ENCODE data around the gene NUDT7.

Gene NUDT7

DNA sequence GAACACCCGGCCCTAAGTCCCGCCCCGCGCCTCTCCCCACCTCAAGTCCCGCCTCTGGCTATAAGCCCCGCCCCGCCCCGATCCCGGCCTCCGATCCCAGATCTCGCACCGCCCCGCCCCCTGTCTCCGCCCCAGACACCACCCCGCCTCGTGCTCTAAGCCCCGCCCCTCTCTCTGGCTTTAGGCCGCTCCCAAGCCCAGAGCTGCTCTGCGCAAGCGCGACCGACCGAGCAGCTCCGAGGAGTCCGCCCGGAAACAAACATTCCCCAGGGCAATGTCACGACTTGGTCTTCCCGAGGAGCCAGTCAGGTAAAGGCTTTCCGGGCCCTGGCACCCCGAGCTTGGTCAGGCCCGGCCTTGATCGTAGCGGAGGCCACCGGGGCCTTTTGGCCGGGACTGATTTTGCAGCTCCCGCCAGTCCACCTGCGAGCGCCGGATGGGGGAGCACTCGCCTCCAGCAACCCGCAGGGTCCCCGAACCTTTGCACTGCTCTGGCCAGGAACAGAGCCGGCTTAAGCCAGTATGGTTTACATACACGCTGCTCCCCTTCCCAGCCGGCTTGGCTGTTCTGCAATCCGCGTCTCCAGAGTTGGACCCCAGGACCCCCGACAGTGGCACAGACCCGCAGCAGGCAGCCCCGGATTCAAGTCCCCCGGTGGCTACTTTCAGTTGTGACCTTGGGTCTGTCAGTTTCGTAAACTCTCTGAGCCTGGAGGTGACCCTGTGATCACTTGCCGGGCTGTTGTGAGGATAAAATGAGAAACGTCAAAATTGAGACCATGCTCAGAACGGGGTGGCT lies at the start of gene NUDT7:
Gene NUDT7, plus strand, starts transcription at position 206 of the 799 bp plus-strand sequence. Its CDS starts 69 bp downstream, at position 275.
- peak; percentile 89 for DNase-seq

DNA sequence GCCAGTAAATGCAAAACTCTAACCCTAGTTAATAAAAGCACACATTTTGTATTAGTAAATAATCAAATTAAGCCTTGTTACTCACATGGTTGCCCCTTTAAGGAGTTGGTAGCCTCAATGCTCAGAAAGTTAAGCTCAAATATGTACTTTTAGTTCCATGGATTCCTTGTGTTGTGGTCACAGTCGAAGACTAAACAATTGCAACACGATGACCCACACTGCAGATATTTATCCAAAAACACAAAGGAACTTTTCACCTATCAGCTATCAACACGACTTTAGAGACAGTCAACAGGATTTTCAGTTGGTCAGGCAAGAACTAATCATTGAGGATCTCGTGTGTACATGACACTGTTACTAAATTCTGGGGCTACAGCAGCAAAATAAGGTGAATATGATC lies 47.4 kb upstream of the NUDT7 start:
- no peak for DNase-seq

DNA sequence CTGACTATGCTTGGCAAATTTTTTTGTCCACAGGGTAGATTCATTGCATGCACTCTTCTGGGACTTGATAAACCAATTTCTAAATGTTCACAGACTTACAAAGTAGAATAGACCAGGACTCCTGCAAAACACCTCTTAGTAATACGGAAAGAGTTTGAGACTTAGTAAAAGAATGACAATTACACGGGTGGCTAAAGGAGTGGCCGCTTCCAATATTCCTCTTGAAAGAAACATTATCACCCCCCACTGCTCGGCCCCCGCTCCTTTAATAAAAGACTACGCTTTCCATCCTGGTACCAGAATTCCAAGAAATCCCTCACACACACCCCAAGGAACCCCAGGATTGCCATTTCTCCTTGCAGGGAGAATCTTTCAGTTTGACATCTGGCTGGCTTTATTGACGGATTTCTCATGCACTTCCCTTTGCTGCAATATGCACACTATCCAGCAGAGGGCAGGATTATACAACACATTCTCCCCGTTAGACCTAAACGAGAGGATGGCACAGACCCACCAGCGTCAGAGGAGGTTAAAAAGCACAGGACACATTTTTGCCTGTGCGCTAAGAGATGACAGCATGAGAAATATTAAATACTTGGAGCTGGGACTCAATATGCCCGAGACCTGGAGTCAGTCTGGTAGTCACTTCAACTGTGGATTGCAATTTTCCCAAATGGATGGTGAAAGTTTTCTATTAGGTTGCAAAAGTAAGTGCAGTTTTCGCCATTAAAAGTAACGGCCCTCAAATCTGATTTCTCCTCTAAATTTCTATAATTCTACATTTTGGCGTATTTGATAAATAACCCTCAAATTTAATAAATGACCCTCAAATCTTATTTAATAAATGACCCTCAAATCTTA lies 46.6 kb upstream of the NUDT7 start:
- DNase-seq, result peak; percentile 56

GRCh38 chr16:77677129-77677528 lies 45.2 kb upstream of the NUDT7 start:
- no peak for DNase-seq

GRCh38 chr16:77679391-77679790 lies 42.9 kb upstream of the NUDT7 start:
- no peak for DNase-seq

GRCh38 chr16:77679901-77680300 lies 42.4 kb upstream of the NUDT7 start:
- no peak for DNase-seq

DNA sequence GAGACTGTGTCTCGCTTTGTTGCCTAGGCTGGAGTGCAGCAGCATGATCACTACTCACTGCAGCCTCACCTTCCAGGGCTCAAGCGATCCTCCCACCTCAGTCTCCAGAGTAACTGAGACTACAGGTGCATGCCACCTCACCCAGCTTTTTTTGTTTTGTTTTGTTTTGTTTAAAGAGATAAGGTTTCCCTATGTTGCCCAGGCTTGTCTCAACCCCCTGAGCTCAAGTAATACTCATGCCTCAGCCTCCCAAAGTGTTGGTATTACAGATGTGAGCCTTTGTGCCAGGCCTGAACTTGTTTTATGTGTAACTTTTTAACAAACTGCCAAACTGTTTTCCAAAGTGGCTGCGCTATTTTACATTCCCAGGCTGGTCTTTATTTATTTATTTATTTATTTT lies 41.8 kb upstream of the NUDT7 start:
- DNase-seq, result no peak

GRCh38 chr16:77682586-77682985 lies 39.7 kb upstream of the NUDT7 start:
- no peak for DNase-seq

DNA sequence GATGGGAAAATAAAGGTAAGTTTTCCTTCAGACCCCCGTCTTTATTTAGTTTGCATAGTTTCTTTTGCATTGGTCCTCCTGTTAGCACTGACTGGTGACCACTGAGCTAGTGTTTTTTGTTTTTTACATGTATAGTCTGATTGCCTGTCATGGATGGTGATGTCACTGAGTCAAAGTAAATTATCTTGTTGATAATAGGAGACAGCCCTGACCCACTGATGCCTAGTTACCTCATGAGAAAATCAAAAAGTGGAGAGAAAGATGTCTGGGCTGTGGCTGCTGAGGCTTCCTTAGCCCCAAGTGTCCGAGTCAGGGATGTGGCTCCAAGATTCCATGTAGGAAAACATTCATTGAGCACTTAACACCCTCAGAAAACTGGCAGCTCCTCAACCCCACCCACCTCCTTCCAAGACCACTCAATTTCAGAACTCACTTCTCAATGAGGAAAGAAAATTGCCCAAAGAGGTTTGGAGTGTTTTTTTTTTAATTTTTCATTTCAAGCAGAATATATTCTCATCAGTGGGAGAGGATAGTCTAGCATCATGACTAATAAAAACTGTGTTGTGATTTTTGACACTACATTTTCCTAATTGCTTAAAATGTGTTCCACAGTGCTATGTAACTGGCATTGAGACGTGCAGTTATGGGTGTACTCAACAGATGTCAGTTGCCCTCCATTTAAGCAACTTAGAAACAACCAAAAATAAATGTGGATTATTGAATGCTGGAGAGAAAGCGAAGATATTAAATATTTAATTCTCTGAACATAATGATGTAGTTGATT lies 38.7 kb upstream of the NUDT7 start:
- no peak for DNase-seq

DNA sequence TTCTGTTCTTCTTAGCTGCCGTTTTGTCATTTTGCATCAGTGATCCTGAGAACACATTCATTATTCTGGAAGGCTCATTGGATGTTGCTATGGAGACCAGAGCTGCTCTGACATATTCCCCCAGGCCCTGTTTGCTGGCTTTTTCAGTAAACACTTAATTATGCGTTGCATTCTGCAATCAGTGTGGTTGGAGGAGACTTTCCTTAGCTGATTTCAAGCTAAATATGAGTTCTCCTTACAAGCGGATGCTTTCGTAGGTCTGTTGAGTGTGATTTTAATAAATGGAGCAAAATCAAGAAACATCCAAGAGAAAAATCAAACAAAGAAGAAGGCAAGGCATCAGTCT lies 38.2 kb upstream of the NUDT7 start:
- no peak for DNase-seq

- no peak for DNase-seq
These were observed 35.9 kb upstream of the NUDT7 start for GRCh38 chr16:77686385-77686784.

DNA sequence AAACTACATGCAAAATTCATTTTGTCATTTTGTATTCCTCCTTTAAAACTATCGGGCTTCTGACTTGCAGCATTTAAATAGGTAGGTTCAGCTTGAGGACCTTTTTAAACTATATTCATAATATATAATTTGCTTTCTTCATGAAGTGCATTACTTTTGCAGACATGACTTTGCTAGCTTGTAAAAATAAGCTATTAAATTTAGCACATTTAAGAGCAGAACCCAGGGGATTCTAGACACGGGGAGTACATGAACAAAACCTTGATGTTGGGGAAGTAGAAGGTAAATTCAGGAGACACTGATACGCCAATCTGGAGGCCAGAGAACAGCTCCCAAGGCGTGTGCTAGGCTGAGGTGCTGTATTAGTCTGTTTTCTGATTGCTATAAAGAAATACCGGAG lies 32.3 kb upstream of the NUDT7 start:
- no peak for DNase-seq

- no peak for DNase-seq
These were observed 31.9 kb upstream of the NUDT7 start for GRCh38 chr16:77690416-77690815.

DNA sequence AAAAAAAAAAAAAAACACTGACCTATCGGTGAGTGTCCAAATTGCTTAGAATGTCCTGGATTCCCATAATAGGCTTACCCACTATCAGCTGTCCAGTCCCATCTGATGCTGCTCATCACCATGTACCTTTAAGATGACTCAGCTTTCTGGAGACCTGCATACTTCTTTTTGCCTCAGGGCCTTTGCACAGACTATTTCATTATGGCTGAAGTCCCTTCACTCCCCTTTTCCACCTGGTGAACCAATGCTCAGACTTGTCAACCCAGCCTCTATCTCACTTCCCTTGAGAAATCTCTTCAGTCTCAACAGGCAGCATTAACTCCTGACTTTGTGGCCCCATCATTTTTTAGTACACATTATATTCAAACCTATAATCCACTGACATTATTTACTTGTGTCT lies 29.7 kb upstream of the NUDT7 start:
- no peak for DNase-seq

DNA sequence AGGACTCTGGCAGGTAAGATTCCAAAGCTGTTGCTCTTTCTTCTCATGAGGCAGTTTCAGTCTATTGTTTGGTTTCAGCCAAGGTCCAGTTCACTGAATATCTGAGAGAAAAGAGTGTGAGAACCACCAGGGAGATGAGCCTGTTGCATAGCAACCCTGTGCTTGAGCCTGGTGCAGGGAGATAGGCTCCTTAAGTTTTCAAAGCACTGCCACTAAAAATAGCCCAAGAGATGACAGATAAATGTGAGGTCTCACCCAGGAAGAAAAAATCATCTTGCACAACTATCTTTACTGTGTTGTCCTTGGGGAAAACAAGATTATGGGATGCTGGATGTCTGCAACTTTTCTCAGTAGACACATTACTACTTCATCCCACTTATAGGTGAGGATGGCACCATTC lies 26.2 kb upstream of the NUDT7 start:
- no peak for DNase-seq

DNA sequence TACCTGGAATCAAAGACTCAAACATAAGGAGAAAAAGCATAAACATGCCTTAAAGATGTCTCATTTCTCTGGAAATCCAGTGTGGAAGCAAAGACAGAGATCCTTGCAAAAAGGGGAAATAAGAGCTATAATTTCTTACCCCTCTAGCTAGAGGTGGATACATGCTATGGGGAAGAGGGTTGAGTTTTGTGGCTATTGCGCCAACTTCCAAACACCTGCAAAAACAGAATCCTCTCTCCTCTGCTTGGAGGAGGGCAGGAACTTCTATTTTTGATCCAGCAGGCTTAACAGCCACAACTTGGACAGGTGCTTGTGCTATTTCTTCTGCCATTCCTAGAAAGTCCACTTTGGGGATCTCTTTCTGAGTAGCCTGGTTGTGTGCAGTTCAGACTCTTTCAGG lies 21.5 kb upstream of the NUDT7 start:
- DNase-seq, result no peak

GRCh38 chr16:77705351-77705750 lies 17.0 kb upstream of the NUDT7 start:
- no peak for DNase-seq

- no peak for DNase-seq
These were observed 11.1 kb upstream of the NUDT7 start for GRCh38 chr16:77711179-77711578.

DNA sequence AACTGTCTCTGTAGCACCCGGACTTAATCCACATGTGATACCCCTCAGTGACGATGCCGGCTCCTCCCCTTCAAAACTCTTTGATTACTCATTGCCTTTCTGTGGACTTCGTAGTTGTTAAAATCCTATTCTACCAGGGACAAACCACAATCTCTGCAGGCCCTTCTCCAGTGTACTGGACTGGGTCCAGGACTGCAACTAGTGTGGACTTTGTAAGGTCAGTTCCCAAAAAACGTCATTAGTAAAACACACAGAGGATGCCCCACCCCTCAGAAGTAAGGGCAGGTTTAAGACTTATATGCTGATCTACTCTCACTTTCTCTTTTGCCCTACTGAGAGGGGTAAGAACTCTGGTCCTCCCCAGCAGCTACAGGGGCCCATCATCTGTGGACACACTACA lies 10.5 kb upstream of the NUDT7 start:
- no peak for DNase-seq

- no peak for DNase-seq
These were observed 7.2 kb upstream of the NUDT7 start for GRCh38 chr16:77715145-77715544.

GRCh38 chr16:77721752-77722308 lies 484 bp upstream of the NUDT7 start:
- no peak for DNase-seq

- DNase-seq, result peak; percentile 31
These were observed 797 bp downstream of the NUDT7 start for GRCh38 chr16:77723108-77723514.

GRCh38 chr16:77724174-77724573 lies 1.9 kb downstream of the NUDT7 start:
- no peak for DNase-seq

All from EL (cell line).